ENCODE data around the gene PAPOLB. TPM values are rescaled to one million over a fixed set of nuclear protein-coding genes. Genes with fewer than 3 reads are reported as not detected.

The PAPOLB gene
- total RNA-seq, 1 experiment from 2014 or later = not detected

Small RNAs within 50 kb of the gene (small RNA-seq; reads per million reads assigned to genes)
- gene RF00019 = not detected

Other genes starting within 250 kb of the PAPOLB start
- 40.7 and 63.4 TPM in 2 replicates for gene FOXK1, start 179.7 kb downstream of the PAPOLB start, total RNA-seq (2014; rRNA removed; shearing (Covaris generic))
- gene AP5Z1, start 86.4 kb downstream of the PAPOLB start, total RNA-seq (2014; rRNA removed; shearing (Covaris generic)) = 74.5 and 81.3 TPM in 2 replicates
- not detected in 2 replicates for gene RADIL, start 21.7 kb upstream of the PAPOLB start, total RNA-seq (2014; rRNA removed; shearing (Covaris generic))
- not detected in 2 replicates for gene MMD2, start 97.2 kb upstream of the PAPOLB start, total RNA-seq (2014; rRNA removed; shearing (Covaris generic))
- gene RBAK, start 183.8 kb upstream of the PAPOLB start, total RNA-seq (2014; rRNA removed; shearing (Covaris generic)) = 3.3 and 3.5 TPM in 2 replicates

All from HT-29 (cell line).